ENCODE measurements around the gene BFAR. TPM values are rescaled to one million over a fixed set of nuclear protein-coding genes. Genes with fewer than 3 reads are reported as not detected.
A peak's percentile ranks its signal among the peaks of the same experiment; 100 is the strongest.

BFAR gene, protein sequence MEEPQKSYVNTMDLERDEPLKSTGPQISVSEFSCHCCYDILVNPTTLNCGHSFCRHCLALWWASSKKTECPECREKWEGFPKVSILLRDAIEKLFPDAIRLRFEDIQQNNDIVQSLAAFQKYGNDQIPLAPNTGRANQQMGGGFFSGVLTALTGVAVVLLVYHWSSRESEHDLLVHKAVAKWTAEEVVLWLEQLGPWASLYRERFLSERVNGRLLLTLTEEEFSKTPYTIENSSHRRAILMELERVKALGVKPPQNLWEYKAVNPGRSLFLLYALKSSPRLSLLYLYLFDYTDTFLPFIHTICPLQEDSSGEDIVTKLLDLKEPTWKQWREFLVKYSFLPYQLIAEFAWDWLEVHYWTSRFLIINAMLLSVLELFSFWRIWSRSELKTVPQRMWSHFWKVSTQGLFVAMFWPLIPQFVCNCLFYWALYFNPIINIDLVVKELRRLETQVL
- polyA plus RNA-seq (2012; ENCODE audit: missing spikeins): 42.1 TPM

DNA sequence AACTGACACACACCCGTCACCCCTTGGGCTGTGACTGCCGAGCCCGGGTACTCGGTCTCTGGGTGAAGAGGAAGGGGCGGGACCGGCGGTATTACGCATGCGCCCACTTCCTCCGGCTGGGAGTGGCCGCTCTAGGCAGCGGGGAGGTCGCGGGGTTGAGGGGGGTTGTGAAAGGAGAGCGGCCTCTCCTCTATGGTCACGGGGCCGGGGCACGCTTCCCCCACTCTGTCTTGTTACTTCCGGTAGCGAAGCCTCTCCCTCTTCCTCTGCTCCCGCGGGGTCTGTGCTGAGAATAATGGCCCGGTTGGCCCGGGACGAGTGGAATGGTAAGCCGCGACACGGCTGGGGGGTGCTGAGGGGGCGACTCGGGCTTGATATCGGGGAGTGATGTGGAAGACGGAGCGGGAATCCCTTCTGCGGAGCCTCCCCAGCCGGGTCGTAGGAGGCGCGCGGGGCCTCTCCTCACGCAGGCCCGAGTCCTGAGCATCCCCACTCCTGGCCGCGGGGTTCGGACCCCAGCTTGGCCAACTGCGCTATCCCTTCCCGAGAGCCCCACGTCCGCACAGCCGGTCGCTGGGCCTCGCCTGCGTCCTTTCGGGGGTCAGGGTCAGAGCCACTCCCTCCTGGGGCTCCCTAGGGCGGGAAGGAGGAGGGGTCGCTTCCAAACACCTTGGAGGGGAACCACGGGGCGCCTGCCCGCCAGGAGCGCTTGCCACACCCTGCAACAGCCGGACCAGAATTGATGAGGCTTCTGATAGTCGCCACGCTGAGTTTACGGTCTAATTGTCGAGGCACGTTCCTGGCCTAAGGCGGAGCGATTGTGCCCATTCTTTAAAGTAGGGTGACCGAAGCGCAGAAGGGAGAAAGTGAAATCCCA is at the start of gene BFAR:
TSS of gene BFAR (plus strand) at position 259 of the 877 bp plus-strand sequence. CDS start 11,396 bp downstream, outside the sequence.
- DNase-seq (ENCODE audit: insufficient read length) (peak; percentile 86), FAIRE-seq (peak; percentile 81)
- TF ChIP-seq POLR2A (IDR thresholded peaks at IDR 0.05; ENCODE audit: low read depth, low read length): peak; percentile 99
- TF ChIP-seq POLR2AphosphoS5 (IDR thresholded peaks at IDR 0.05; ENCODE audit: low read depth, low read length): peak; percentile 99
- TF ChIP-seq TAF1 (IDR thresholded peaks at IDR 0.05; ENCODE audit: borderline replicate concordance, low read depth, low read length): peak; percentile 94

DNA sequence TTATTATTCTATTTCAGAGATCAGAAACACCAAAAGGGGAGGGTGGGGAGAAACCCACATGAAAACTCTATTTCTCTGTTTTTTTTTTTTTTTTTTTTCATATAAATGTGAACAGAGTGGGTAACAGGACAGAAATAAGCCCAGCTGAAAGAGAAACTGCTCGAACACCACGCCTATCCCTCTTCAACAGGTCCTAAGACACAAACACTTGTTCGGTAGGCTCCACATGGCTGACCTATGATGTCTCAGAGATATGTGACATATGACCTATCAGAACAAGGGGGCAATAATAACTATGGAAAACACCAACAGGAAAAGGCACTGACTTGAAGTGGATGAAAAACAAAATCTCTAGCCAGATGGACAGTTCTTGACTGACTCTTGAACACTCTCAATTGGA is 47.5 kb upstream of the BFAR start:
- TF ChIP-seq POLR2A (IDR thresholded peaks at IDR 0.05; ENCODE audit: low read depth, low read length) (no peak), POLR2AphosphoS5 (IDR thresholded peaks at IDR 0.05; ENCODE audit: low read depth, low read length) (no peak), TAF1 (IDR thresholded peaks at IDR 0.05; ENCODE audit: borderline replicate concordance, low read depth, low read length) (no peak)
- FAIRE-seq: no peak
- DNase-seq (ENCODE audit: insufficient read length): no peak

DNA sequence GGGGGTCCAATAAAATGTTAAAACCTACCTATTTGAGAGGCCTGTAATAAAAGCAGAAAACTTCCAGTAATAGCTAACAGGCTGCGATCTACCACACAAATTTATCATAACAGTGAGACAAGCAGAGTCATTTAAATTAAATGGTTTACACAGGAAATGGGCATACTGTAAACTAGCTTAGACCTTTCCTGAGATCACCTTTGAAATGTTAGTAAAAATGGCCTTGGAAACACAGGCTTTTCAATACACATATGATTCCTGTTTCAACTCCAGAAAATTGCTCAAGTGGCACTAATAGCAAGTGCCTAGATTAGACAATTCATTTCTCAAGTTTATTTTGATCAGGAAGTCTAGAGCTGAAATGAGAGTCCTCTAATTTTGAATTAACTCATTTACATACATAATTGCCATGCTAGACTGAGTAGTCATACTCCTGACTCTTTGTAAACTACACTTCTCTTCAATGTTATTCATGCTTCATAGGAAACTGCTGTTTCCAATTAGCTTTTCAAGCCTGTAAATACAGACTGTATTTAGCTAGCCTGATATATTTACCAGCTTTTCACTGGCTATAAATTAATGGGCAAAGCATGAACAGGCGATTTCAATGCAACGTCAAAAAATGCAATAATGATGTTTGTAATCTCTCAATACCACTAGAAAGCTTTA is 46.0 kb upstream of the BFAR start:
- DNase-seq (ENCODE audit: insufficient read length) (no peak), FAIRE-seq (no peak)
- TF ChIP-seq POLR2AphosphoS5 (IDR thresholded peaks at IDR 0.05; ENCODE audit: low read depth, low read length) (no peak), POLR2A (IDR thresholded peaks at IDR 0.05; ENCODE audit: low read depth, low read length) (no peak), TAF1 (IDR thresholded peaks at IDR 0.05; ENCODE audit: borderline replicate concordance, low read depth, low read length) (no peak)

DNA sequence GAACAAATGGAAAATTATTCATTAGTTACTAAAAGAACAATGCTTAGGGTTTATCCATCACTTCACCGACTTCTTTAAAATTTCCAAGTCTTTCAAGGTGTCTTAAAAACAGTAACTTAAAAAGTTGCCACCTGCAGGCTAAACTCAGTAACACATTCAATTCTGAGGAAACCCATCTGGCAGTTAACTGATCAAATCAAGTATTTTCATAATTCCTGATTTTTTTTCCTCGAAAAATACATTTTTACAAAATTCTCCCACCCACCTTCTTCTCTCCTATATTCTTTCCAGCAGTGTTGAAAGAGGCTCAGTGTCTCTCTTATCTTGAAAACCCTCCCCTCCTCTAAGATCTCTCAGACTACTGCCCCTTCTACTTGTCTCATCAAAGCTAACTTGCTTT is 32.6 kb upstream of the BFAR start:
- TF ChIP-seq POLR2AphosphoS5 (IDR thresholded peaks at IDR 0.05; ENCODE audit: low read depth, low read length): no peak
- no peak for TF ChIP-seq POLR2A (IDR thresholded peaks at IDR 0.05; ENCODE audit: low read depth, low read length)
- TF ChIP-seq TAF1 (IDR thresholded peaks at IDR 0.05; ENCODE audit: borderline replicate concordance, low read depth, low read length): no peak
- no peak for FAIRE-seq
- no peak for DNase-seq (ENCODE audit: insufficient read length)

DNA sequence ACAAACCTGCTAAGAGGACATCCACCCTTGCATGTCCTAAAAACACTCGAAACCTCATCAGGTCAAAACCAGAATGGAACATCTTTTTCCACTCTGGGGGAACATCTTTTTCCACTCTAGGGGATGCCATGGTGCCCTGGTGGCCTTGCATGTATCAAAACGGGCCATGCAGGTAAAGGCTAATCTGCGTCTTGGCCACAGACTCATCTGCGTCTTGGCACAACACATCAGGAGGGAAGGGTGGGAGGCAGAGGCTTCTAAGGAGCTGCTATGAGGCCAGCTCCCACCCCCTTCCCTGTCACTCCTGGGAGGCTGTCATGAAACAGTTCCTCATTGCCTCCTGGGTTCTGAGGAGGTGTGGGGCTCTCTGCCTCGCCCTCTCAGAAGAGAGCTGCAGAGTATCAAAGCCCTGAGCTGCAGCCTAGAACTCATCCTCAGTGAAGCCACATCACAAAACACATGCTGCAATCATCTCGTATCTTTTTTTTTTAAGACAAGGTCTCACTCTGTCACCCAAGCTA is 30.2 kb upstream of the BFAR start:
- DNase-seq (ENCODE audit: insufficient read length): no peak
- no peak for FAIRE-seq
- TF ChIP-seq TAF1 (IDR thresholded peaks at IDR 0.05; ENCODE audit: borderline replicate concordance, low read depth, low read length) (no peak), POLR2AphosphoS5 (IDR thresholded peaks at IDR 0.05; ENCODE audit: low read depth, low read length) (no peak), POLR2A (IDR thresholded peaks at IDR 0.05; ENCODE audit: low read depth, low read length) (no peak)

DNA sequence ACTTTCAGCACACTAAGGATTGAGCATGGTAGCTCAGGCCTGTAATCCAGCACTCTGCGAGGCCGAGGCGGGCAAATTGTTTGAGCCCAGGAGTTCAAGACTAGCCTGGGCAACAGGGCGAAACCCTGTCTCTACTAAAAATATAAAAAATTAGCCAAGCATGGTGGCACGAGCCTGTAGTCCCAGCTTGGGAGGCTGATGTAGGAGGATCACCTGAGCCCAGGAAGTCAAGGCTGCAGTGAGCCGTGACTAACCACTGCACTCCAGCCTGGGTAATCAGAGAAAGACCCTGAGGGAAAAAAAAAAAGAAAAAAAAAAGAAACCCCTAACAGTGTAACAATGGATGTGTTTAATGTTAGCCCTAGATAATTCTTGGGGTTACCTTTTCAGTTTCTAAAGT is 26.6 kb upstream of the BFAR start:
- TF ChIP-seq POLR2AphosphoS5 (IDR thresholded peaks at IDR 0.05; ENCODE audit: low read depth, low read length) (no peak), TAF1 (IDR thresholded peaks at IDR 0.05; ENCODE audit: borderline replicate concordance, low read depth, low read length) (no peak), POLR2A (IDR thresholded peaks at IDR 0.05; ENCODE audit: low read depth, low read length) (no peak)
- DNase-seq (ENCODE audit: insufficient read length) (no peak), FAIRE-seq (peak; percentile 67)

DNA sequence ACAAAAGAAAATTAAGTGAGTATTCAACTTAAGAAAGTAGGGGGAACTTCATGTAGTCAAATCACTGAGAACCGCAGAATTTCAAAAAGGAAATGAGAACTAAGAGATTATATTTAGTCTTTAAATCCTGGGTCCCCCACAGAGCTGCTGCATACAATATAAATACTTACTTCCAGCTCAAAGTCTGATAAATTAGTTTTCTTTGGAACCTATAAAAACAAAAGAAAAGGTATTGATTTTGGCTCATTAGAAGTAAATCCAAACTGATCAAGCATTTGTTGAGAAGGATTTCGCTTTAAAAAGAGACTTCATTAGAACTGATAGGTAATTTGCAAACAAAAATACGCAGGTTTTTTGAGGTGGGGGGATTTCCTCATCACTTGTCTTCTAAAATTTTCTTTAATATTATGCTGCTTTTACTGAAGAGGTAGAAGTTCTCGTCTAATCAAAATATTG is 24.6 kb upstream of the BFAR start:
- peak; percentile 38 for FAIRE-seq

DNA sequence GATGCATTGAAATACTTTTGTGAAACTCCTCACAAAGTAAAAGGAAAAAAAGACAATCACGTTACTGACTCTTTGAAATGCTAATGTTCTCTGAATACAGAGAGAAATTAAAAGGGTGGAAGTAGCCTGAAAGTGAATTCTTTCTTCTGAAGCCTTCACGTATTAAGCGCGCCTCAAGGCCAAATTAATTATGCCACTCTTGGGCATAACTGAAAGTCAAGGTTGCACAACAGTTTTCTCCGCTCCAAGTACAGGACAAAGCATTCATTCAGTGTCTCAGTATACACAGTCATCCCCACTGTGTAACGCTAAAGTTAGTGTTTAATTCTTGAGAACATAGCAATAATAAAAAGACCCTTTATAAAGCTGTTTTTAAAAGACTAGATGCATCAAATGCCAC is 24.1 kb upstream of the BFAR start:
- DNase-seq (ENCODE audit: insufficient read length): no peak
- no peak for TF ChIP-seq TAF1 (IDR thresholded peaks at IDR 0.05; ENCODE audit: borderline replicate concordance, low read depth, low read length)
- FAIRE-seq: peak; percentile 83

More for the DNA sequence above, 24.6 kb upstream of the BFAR start:
- TF ChIP-seq POLR2AphosphoS5 (IDR thresholded peaks at IDR 0.05; ENCODE audit: low read depth, low read length): no peak
- TF ChIP-seq TAF1 (IDR thresholded peaks at IDR 0.05; ENCODE audit: borderline replicate concordance, low read depth, low read length): no peak
- TF ChIP-seq POLR2A (IDR thresholded peaks at IDR 0.05; ENCODE audit: low read depth, low read length): no peak
- no peak for DNase-seq (ENCODE audit: insufficient read length)

DNA sequence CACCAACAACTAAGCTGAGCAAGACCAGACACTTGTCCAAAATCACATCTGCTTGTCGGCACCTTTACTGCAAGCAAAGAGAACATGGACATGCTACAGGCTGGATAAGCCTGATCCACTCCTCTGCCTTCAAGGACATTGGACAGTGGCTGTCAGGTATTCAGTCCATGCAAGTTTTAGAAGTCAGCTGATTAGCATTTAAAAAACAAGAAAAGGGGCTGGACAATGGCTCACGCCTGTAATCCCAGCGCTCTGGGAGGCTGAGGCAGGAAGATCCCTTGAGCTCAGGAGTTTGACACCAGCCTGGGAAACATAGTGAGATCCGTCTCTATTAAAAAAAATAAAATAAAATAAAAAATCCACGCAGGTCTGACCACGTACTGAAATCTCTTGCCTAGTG is 23.0 kb upstream of the BFAR start:
- TF ChIP-seq TAF1 (IDR thresholded peaks at IDR 0.05; ENCODE audit: borderline replicate concordance, low read depth, low read length) (no peak), POLR2AphosphoS5 (IDR thresholded peaks at IDR 0.05; ENCODE audit: low read depth, low read length) (no peak), POLR2A (IDR thresholded peaks at IDR 0.05; ENCODE audit: low read depth, low read length) (no peak)
- FAIRE-seq (no peak), DNase-seq (ENCODE audit: insufficient read length) (no peak)

DNA sequence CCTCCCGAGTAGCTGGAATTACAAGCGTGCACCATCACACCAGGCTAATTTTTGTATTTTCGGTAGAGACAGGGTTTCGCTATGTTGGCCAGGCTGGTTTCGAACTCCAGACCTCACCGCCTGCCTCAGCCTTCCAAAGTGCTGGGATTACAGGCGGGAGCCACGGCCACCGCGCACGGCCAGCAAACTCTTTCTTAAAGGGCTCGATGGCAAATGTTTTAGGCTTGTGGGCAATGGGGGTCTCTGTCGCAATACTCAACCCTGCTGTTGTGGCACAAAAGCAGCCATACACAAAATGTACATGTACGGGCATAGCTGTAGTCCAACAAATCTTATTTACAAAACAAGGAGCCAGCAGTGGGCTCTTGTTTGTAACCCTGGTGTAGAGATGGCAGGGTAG is 21.1 kb upstream of the BFAR start:
- DNase-seq (ENCODE audit: insufficient read length): no peak
- FAIRE-seq: no peak
- TF ChIP-seq TAF1 (IDR thresholded peaks at IDR 0.05; ENCODE audit: borderline replicate concordance, low read depth, low read length) (no peak), POLR2AphosphoS5 (IDR thresholded peaks at IDR 0.05; ENCODE audit: low read depth, low read length) (no peak), POLR2A (IDR thresholded peaks at IDR 0.05; ENCODE audit: low read depth, low read length) (no peak)

DNA sequence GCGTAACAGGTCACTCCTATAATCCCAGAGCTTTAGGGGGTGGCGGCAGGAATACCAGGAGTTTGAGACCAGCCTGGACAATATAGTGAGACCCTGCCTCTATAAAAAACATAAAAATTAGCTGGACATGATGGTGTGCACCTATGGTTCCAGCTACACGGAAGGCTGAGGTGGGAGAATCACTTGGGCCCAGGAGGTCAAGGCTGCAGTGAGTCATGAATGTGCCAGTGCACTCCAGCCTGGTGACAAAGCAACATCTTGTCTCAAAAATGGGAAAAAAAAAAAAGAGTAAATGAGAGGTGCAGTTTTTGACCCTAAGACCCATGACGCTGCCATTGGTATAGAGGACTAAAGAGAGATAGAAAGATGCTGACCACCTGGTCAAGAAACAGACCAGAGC is 18.8 kb upstream of the BFAR start:
- no peak for FAIRE-seq
- DNase-seq (ENCODE audit: insufficient read length): no peak
- TF ChIP-seq TAF1 (IDR thresholded peaks at IDR 0.05; ENCODE audit: borderline replicate concordance, low read depth, low read length): no peak

Data from GM12892 (cell line).